Calu3 (cell line): Measurements from ENCODE around the gene ERC2. TPM values are rescaled to one million over a fixed set of nuclear protein-coding genes. Genes with fewer than 3 reads are reported as not detected.

Experiments used
- BruUV-seq: library from RNA; stranded (reverse); fragments of 400-500 nt; replicated peaks from 2 replicates; lab custom pipeline; 2021; lab: Mats Ljungman, UMichigan
- CTCF ChIA-PET: fragments of 300-600 bp; sonication (Branson Sonifier 250); formaldehyde crosslinking; loops from one replicate; lab custom pipeline; 2022; ENCODE audit warnings: antibody characterized with exemption; lab: Charles Lee
- DNase-seq: peaks from one replicate; pipeline ENCODE4 v3.0.0; 2022
- H3K27ac Mint-ChIP-seq: one replicate; pipeline ENCODE4 v1.8.0; 2022; ENCODE audit warnings: mixed read lengths; ENCODE audit not compliant: unreplicated experiment
- H3K27me3 Mint-ChIP-seq: one replicate; pipeline ENCODE4 v1.8.0; 2022; ENCODE audit warnings: mixed read lengths; ENCODE audit not compliant: unreplicated experiment
- H3K36me3 Mint-ChIP-seq: one replicate; pipeline ENCODE4 v1.8.0; 2022; ENCODE audit warnings: mild to moderate bottlenecking, moderate library complexity, mixed read lengths; ENCODE audit not compliant: insufficient read depth, unreplicated experiment
- H3K4me1 Mint-ChIP-seq: one replicate; pipeline ENCODE4 v1.8.0; 2022; ENCODE audit warnings: mild to moderate bottlenecking, low read depth, mixed read lengths; ENCODE audit not compliant: unreplicated experiment
- H3K4me3 Mint-ChIP-seq: one replicate; pipeline ENCODE4 v1.8.0; 2022; ENCODE audit warnings: mild to moderate bottlenecking, low read depth, moderate library complexity, mixed read lengths; ENCODE audit not compliant: unreplicated experiment
- H3K9me3 Mint-ChIP-seq: one replicate; pipeline ENCODE4 v1.8.0; 2022; ENCODE audit warnings: low read depth, mixed read lengths; ENCODE audit not compliant: unreplicated experiment
- CTCF ChIP-seq: fragments of 200-600 bp; IDR thresholded peaks from one replicate; pipeline ENCODE4 v1.8.0; 2022; ENCODE audit warnings: antibody characterized with exemption; ENCODE audit not compliant: unreplicated experiment
- intact Hi-C: fragments of 100-400 bp; cut with micrococcal nuclease; formaldehyde crosslinking; loops from one replicate; pipeline ENCODE4 v1.10.0; 2022; ENCODE audit not compliant: unreplicated experiment
- total RNA-seq: library from RNA; stranded (reverse); gene quantifications from 2 replicates; pipeline ENCODE4 v1.2.3, GENCODE V29; 2022

The ERC2 gene
- total RNA-seq, 1 experiment from 2014 or later: 0.73 TPM

GRCh38 chr3:56164436-56164835 is 303.8 kb downstream of the ERC2 start:
- no peaks in the 10 kb centered on the region for H3K36me3 Mint-ChIP-seq
- intact Hi-C loops: no loop called here
- H3K27me3 Mint-ChIP-seq: peaks cover 20% of the 10 kb centered on the region
- no peak for TF ChIP-seq CTCF
- H3K27ac Mint-ChIP-seq: no peak overlapping the region
- DNase-seq: no peak
- H3K4me3 Mint-ChIP-seq: no peak overlapping the region
- no peaks in the 10 kb centered on the region for H3K9me3 Mint-ChIP-seq
- BruUV-seq: no TSS peak
- CTCF ChIA-PET: no interaction called here
- H3K4me1 Mint-ChIP-seq: no peaks in the 10 kb centered on the region

- H3K9me3 Mint-ChIP-seq: peaks cover 3% of the 10 kb centered on the region
- peaks cover 20% of the 10 kb centered on the region for H3K27me3 Mint-ChIP-seq
- no peak for DNase-seq
- CTCF ChIA-PET: interaction anchor here (0.7 kb wide), 1 partner anchor 1203 kb away, joined by 6 read pairs; no protein-coding TSS in a partner anchor
- no peak overlapping the region for H3K4me3 Mint-ChIP-seq
- H3K27ac Mint-ChIP-seq: no peak overlapping the region
- no TSS peak for BruUV-seq
- H3K36me3 Mint-ChIP-seq: no peaks in the 10 kb centered on the region
- intact Hi-C loops: no loop called here
- H3K4me1 Mint-ChIP-seq: peaks cover 6% of the 10 kb centered on the region
- TF ChIP-seq CTCF: no peak
Observed at GRCh38 chr3:56157693-56158362, 310.4 kb downstream of the ERC2 start.

GRCh38 chr3:56154297-56154696 is 314.0 kb downstream of the ERC2 start:
- peaks cover 6% of the 10 kb centered on the region for H3K4me1 Mint-ChIP-seq
- CTCF ChIA-PET: no interaction called here
- no peak overlapping the region for H3K27ac Mint-ChIP-seq
- TF ChIP-seq CTCF: no peak
- no peak overlapping the region for H3K4me3 Mint-ChIP-seq
- intact Hi-C loops: no loop called here
- H3K9me3 Mint-ChIP-seq: peaks cover 3% of the 10 kb centered on the region
- no peaks in the 10 kb centered on the region for H3K36me3 Mint-ChIP-seq
- DNase-seq: no peak
- no TSS peak for BruUV-seq
- peaks cover 9% of the 10 kb centered on the region for H3K27me3 Mint-ChIP-seq

GRCh38 chr3:56147354-56147753 is 320.9 kb downstream of the ERC2 start:
- H3K27me3 Mint-ChIP-seq: peaks cover 14% of the 10 kb centered on the region
- no peak overlapping the region for H3K4me3 Mint-ChIP-seq
- H3K27ac Mint-ChIP-seq: no peak overlapping the region
- TF ChIP-seq CTCF: no peak
- no peaks in the 10 kb centered on the region for H3K9me3 Mint-ChIP-seq
- H3K36me3 Mint-ChIP-seq: no peaks in the 10 kb centered on the region
- DNase-seq: no peak
- H3K4me1 Mint-ChIP-seq: no peaks in the 10 kb centered on the region
- no TSS peak for BruUV-seq
- intact Hi-C loops: no loop called here
- CTCF ChIA-PET: no interaction called here
